NCI-H1417 treated with DMSO at 0.1 percent for 48 hours (cell line): Measurements from ENCODE around the gene BRMS1L.
"Not testable (repeated sequence)": the region's sequence is repeated elsewhere in the genome, so short reads cannot be mapped to it uniquely, and the experiment has no call there.

Experiments
- DNase-seq: peaks from one replicate; lab custom pipeline; 2025; lab: John Stamatoyannopoulos, UW

Gene BRMS1L, protein sequence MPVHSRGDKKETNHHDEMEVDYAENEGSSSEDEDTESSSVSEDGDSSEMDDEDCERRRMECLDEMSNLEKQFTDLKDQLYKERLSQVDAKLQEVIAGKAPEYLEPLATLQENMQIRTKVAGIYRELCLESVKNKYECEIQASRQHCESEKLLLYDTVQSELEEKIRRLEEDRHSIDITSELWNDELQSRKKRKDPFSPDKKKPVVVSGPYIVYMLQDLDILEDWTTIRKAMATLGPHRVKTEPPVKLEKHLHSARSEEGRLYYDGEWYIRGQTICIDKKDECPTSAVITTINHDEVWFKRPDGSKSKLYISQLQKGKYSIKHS

GRCh38 chr14:35826218-35826951, at the start of gene BRMS1L:
BRMS1L (plus strand) TSS chr14:35826338; CDS start chr14:35826517, 179 bp downstream.
- DNase-seq = peak; percentile 98

DNA sequence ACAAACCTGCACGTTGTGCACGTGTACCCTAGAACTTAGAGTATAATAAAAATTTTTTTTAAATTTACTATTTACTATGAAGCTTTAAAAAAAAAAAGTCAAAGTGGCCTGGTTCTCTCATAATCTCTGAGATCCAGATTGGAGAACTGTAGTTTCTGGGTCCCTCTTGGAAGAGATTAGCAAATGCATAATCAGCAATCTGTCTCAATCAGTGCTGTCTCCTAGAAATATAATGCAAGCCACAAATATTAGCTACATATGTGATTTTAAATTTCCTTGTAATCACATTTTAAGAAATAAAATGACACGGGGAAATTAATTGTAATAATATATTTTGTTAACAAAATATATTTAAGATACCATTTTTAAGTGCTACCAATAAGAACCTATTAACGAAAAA, 49.3 kb upstream of the BRMS1L start:
- DNase-seq = no peak

DNA sequence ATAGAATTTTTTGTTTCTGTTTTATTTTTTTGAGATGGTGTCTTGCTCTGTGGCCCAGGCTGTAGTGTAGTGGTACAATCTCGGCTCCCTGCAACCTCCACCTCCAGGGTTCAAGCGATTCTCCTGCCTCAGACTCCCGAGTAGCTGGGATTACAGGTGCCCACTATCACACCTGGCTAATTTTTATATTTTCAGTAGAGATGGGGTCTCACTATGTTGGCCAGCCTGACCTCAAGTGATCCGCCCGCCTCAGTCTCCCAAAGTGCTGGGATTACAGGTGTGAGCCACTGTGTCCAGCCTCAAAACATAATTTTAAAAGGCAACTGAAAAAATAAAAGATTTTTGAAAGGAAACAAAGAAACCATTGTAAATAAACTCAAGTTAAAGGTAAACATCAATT, 48.6 kb upstream of the BRMS1L start:
- DNase-seq = not testable (repeated sequence)

DNA sequence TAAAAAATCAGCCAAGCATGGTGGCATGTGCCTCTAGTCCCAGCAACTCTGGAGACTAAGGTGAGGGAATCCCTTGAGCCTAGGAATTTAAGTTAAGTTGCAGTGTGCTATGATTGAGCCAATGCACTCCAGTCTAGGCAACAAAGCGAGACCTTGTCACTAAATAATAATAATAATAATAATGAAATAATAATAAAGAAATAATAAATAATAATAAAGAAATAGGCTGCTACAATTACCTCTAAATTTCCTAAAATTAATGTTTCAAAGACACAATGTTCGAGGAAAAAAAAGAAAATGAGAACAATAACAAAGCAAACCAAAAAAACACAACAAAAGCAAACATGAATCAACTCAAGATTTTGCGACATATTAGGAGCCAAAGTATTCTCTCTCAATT, 46.8 kb upstream of the BRMS1L start:
- DNase-seq = no peak

DNA sequence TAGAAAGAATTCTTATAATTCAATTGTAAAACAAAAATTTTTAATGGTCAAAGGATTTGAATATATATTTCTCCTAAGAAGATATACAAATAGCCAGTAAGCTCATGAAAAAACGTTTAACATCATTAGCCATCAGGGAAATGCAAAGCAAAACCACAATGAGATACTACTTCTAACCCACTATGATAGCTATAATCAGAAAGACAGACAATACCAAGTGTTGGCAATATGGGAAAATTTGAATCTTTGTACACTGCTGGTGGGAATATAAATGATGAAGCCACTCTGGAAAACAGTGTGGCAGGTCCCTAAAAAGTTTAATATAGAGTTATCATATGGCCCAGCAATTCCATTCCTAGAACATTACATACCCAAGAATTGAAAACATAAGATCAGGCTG, 42.4 kb upstream of the BRMS1L start:
- DNase-seq = no peak

GRCh38 chr14:35786856-35787255, 39.3 kb upstream of the BRMS1L start:
- no peak for DNase-seq

- no peak for DNase-seq
Observed at GRCh38 chr14:35789651-35790050, 36.5 kb upstream of the BRMS1L start.

DNA sequence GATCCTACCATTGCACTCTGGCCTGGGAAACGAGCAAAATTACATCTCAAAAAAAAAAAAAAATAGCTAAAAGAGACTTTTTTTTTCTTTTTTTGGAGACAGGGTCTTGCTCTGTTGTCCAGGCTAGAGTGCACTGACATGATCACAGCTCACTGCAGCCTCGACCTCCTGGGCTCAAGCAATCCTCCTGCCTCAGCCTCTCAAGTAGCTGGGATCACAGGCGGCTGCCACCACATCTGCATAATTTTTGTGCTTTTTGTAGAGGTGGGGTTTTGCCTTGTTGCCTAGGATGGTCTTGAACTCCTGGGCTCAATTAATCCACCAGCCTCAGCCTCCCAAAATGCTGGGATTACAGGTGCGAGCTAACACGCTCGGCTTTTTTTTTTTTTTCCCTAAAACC, 28.3 kb upstream of the BRMS1L start:
- DNase-seq = no peak

GRCh38 chr14:35806006-35806907, 19.9 kb upstream of the BRMS1L start:
- DNase-seq = no peak

GRCh38 chr14:35807131-35807961, 18.8 kb upstream of the BRMS1L start:
- DNase-seq = no peak

GRCh38 chr14:35808076-35808637, 18.0 kb upstream of the BRMS1L start:
- no peak for DNase-seq

- peak; percentile 93 for DNase-seq
Observed at GRCh38 chr14:35808638-35809563, 17.2 kb upstream of the BRMS1L start, which contains the start of gene RALGAPA1. RALGAPA1 (minus strand) TSS chr14:35809295; CDS start chr14:35808835, 460 bp downstream.

DNA sequence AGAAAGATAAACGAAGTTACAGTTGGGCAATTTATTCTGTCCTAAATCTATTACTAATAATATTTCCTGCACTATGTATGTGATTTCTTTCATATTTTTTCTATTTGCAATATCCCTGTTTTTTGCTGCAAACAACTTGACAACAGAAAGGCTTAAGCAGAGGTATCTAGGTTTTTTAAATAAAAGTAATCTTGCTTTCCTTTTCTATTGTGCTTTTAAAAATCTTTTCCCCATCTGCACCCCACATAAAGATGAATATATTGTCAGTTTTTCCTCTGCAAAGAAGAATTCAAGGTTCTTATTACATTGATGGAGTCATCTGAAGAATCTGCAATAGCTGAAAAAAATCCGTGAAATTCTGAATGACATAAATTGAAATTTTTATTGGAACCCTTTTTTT, 16.5 kb upstream of the BRMS1L start:
- DNase-seq = no peak

DNA sequence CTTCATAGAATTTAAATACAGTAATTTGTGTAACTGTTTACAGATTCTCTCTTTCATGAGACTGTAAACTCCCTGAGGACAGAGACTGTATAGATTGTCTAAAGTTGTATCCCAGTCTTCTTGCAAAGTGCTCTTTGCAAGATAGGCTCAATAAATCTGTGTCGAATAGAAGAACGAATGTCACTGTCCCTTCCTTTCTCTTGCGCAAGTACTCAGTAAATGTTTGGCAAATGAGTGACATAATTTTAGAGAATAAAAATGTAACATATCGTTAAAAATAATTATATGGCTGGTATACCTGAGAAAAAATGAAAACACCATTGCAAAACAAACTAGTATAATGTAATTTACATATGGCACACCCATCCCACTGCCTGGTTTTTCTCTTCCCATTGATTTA, 15.2 kb upstream of the BRMS1L start:
- DNase-seq = no peak

DNA sequence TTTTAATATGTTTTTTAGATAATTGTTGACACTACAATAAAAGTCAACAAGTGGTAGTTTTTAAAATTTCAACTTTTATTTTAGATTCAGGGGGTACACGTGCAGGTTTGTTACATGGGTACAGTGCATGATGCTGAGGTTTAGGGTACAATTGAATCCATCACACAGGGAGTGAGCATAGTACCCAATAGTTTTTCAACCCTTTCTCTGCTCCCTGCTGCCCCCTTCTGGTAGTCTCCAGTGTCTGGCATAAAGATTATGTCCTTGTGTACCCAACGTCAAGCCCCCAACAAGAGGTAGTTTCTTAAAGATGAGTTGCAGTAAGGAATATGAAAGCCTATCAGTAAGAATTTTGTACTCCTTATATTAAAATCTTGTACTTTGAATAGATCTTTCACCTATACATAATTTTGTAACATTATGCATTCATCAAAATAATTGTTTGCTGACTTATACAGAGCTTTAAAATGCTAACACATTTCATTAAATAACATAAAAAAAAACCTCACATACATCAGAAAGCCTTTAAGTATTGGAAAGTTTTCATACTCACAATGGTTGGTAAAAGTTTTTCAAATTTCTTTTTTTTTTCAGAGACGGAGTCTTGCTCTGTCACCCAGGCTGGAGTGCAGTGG, 11.7 kb upstream of the BRMS1L start:
- DNase-seq = peak; percentile 18

DNA sequence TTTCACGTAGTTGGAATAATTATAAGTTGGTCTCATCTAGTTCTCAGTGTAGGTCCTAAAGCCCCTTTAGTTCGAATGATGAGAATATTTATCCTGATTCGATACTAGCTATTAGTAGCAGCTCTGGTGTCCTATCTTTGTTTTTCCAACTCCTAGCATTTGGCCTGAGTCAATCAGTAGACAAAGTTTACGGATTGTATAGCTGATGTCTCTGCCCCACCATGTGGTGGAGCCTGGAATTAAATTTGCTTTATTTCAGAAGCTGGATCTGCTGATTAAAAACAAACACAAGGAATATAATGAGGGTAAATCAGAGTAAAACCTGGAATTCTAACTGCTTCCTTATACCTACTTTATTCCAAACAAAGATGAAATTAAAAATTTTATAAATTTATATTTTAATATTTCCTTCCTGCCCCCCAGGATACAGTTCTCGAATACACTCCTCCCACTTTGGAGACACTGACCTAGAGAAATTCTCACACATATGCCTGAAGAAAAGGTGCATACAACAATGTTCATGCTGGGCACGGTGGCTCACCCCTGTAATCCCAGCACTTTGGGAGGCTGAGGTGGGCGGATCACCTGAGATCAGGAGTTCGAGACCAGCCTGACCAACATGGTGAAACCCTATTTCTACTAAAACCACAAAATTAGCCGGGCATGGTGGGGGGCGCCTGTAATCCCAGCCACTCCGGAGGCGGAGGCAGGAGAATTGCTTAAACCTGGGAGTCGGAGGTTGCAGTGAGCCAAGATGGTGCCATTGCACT, 7.6 kb upstream of the BRMS1L start:
- no peak for DNase-seq

DNA sequence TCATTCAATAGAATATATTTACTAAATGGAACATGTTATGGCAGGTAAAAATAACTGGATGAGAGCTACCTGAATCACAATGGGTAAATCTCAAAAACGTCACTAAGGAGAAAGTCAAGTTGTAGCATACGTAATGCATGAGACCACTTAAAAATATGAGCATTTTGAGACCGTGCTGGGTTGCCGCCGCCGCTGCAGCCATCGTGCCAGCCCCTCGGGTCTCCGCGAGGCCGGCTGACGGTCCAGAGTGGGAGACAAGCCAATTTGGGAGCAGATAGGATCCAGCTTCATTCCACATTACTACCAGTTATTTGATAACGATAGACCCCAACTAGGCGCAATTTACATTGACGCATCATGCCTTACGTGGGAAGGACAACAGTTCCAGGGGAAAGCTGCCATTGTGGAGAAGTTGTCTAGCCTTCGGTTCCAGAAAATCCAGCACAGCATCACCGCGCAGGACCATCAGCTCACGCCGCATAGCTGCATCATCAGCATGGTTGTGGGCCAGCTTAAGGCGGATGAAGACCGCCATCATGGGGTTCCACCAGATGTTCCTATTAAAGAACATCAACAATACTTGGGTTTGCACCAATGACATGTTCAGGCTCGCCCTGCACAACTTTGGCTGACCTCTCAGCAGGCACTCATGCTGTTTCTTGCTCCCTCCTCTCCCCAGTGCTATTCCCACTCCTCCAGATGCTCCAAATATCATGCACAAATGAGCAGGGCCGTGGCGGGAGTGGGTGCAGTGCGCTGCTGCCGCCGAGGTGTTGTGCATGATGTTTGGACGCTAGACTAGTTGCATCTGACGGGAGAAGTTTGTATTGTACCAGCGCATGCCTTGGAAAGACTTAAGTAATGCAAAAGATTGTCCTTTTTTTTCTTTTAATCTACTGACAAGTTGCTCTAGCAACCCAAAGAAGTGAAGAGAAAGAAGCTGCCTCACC, 6.3 kb upstream of the BRMS1L start:
- no peak for DNase-seq
